H1 (cell line): Measurements from ENCODE around the gene RBM38. TPM values are rescaled to one million over a fixed set of nuclear protein-coding genes. Genes with fewer than 3 reads are reported as not detected.

Source experiments
- CTCF ChIA-PET: fragments of 300-600 bp; sonication (Branson Sonifier 250); formaldehyde crosslinking; loops from one replicate; lab custom pipeline; 2021; ENCODE audit not compliant: partially characterized antibody; lab: Charles Lee
- POLR2A ChIA-PET: fragments of 300-600 bp; sonication (Branson Sonifier 250); formaldehyde crosslinking; loops from one replicate; lab custom pipeline; 2021; ENCODE audit warnings: inconsistent platforms; ENCODE audit not compliant: partially characterized antibody; lab: Charles Lee
- DNase-seq, 2 experiments: peaks; one replicate each; pipeline versions ENCODE4 v3.0.0 to v3.0.0-alpha.2; 2010 to 2022; ENCODE audit warnings: low spot score in 2 of 2, low read depth in 1 of 2, mixed read lengths in 1 of 2
- FAIRE-seq: peaks from 2 replicates; lab custom pipeline; 2011; peaks lifted over from hg19 to GRCh38; lab: Jason Lieb, UNC
- H2AFZ ChIP-seq: 2 replicates; pipeline ENCODE4 v1.8.1; 2012; ENCODE audit warnings: low read length, inconsistent platforms
- H2AK5ac ChIP-seq: 2 replicates; pipeline ENCODE4 v1.6.1; 2013; ENCODE audit warnings: low read depth, low read length
- H2BK120ac ChIP-seq: replicated peaks from 2 replicates; pipeline ENCODE3; 2013; ENCODE audit warnings: low read depth, low read length, inconsistent platforms
- H2BK12ac ChIP-seq: 2 replicates; pipeline ENCODE4 v1.6.1; 2013; ENCODE audit warnings: low read depth, low read length
- H2BK15ac ChIP-seq: 2 replicates; pipeline ENCODE4 v1.6.1; 2013; ENCODE audit warnings: low read length
- H2BK20ac ChIP-seq: 2 replicates; pipeline ENCODE4 v1.6.1; 2013; ENCODE audit warnings: low read length
- H2BK5ac ChIP-seq: 2 replicates; pipeline ENCODE4 v1.6.1; 2013; ENCODE audit warnings: low read depth, low read length
- H3K14ac ChIP-seq: 2 replicates; pipeline ENCODE4 v1.6.1; 2013; ENCODE audit warnings: inconsistent platforms; ENCODE audit not compliant: insufficient read length
- H3K18ac ChIP-seq: 2 replicates; pipeline ENCODE4 v1.6.1; 2013; ENCODE audit warnings: low read length; ENCODE audit errors: extremely low read depth
- H3K23ac ChIP-seq: 2 replicates; pipeline ENCODE4 v1.6.1; 2013; ENCODE audit warnings: inconsistent platforms; ENCODE audit not compliant: insufficient read length
- H3K23me2 ChIP-seq: 2 replicates; pipeline ENCODE4 v1.6.1; 2013; ENCODE audit warnings: low read depth, low read length
- H3K27ac ChIP-seq: 2 replicates; pipeline ENCODE4 v1.6.1; 2011; ENCODE audit warnings: low read depth, low read length, inconsistent platforms
- H3K27me3 ChIP-seq, 4 experiments: replicated peaks in 1 of 4; 1 replicate in 1 of 4; 2 replicates in 3 of 4; pipeline versions ENCODE4 v1.6.1 to v1.8.1; 2011 to 2013; ENCODE audit warnings: low read length in 3 of 4, mild to moderate bottlenecking in 3 of 4, inconsistent platforms in 2 of 4, mixed read lengths in 2 of 4, moderate library complexity in 1 of 4; ENCODE audit not compliant: control insufficient read depth in 3 of 4, insufficient read depth in 3 of 4; ENCODE audit errors: extremely low read depth in 1 of 4
- H3K36me3 ChIP-seq, 4 experiments: 2 replicates each; pipeline versions ENCODE4 v1.6.1 to v1.8.1; 2011 to 2013; ENCODE audit warnings: mild to moderate bottlenecking in 4 of 4, low read length in 3 of 4, moderate library complexity in 2 of 4, control low read depth in 1 of 4, inconsistent platforms in 1 of 4; ENCODE audit not compliant: insufficient read depth in 4 of 4, control insufficient read depth in 2 of 4
- H3K4ac ChIP-seq: replicated peaks from 2 replicates; pipeline ENCODE3; 2013; ENCODE audit warnings: low read length, low read depth, mixed read lengths, inconsistent platforms; ENCODE audit not compliant: insufficient read length
- H3K4me1 ChIP-seq, 4 experiments: replicated peaks in 1 of 4; 1 replicate in 1 of 4; 2 replicates in 3 of 4; pipeline versions ENCODE4 v1.6.1 to v1.8.1; 2011 to 2013; ENCODE audit warnings: low read length in 3 of 4, inconsistent platforms in 2 of 4, mixed read lengths in 1 of 4; ENCODE audit not compliant: insufficient read depth in 4 of 4, control insufficient read depth in 3 of 4
- H3K4me2 ChIP-seq, 2 experiments: 2 replicates each; pipeline versions ENCODE4 v1.6.1 to v1.8.1; 2011 to 2013; ENCODE audit warnings: low read depth in 2 of 2, low read length in 2 of 2, control low read depth in 1 of 2, inconsistent platforms in 1 of 2, mild to moderate bottlenecking in 1 of 2; ENCODE audit not compliant: insufficient read depth in 1 of 2
- H3K4me3 ChIP-seq, 4 experiments: fragments of 200-600, 300-600 bp in 1 of 4; sonication (generic), shearing (Covaris generic), sonication (Bioruptor Twin) in 1 of 4; 2 replicates each; pipeline versions ENCODE4 v1.5.1 to v1.8.1; 2011 to 2016; ENCODE audit warnings: low read length in 4 of 4, low read depth in 3 of 4, control low read depth in 2 of 4, inconsistent platforms in 2 of 4, mild to moderate bottlenecking in 2 of 4, mixed read lengths in 1 of 4, moderate library complexity in 1 of 4; ENCODE audit not compliant: insufficient read depth in 2 of 4; ENCODE audit errors: extremely low read depth in 1 of 4
- H3K56ac ChIP-seq: replicated peaks from 2 replicates; pipeline ENCODE3; 2013; ENCODE audit warnings: low read depth, mild to moderate bottlenecking, mixed read lengths, low read length, inconsistent platforms; ENCODE audit not compliant: insufficient read length
- H3K79me1 ChIP-seq: 2 replicates; pipeline ENCODE4 v1.6.1; 2013; ENCODE audit warnings: low read depth, low read length, control low read depth
- H3K79me2 ChIP-seq, 2 experiments: 2 replicates each; pipeline versions ENCODE4 v1.6.1 to v1.8.1; 2012 to 2013; ENCODE audit warnings: low read length in 2 of 2, mild to moderate bottlenecking in 2 of 2, inconsistent platforms in 1 of 2; ENCODE audit not compliant: insufficient read depth in 2 of 2, control insufficient read depth in 1 of 2
- H3K9ac ChIP-seq, 4 experiments: replicated peaks in 1 of 4; 1 replicate in 1 of 4; 2 replicates in 3 of 4; pipeline versions ENCODE4 v1.6.1 to v1.8.1; 2011 to 2013; ENCODE audit warnings: low read depth in 3 of 4, low read length in 3 of 4, control low read depth in 2 of 4, mild to moderate bottlenecking in 2 of 4, moderate library complexity in 2 of 4, inconsistent platforms in 1 of 4; ENCODE audit errors: extremely low read depth in 1 of 4
- H3K9me3 ChIP-seq, 2 experiments: 2 replicates each; pipeline versions ENCODE4 v1.6.1 to v1.8.1; 2012 to 2013; ENCODE audit warnings: mild to moderate bottlenecking in 2 of 2, moderate library complexity in 2 of 2, control low read depth in 1 of 2, inconsistent platforms in 1 of 2, low read depth in 1 of 2, low read length in 1 of 2, mixed read lengths in 1 of 2; ENCODE audit not compliant: insufficient read depth in 2 of 2
- H4K20me1 ChIP-seq, 2 experiments: replicated peaks in 1 of 2; 2 replicates each; pipeline versions ENCODE3 to v1.8.1; 2011 to 2013; ENCODE audit warnings: inconsistent platforms in 2 of 2, low read length in 2 of 2, mild to moderate bottlenecking in 1 of 2; ENCODE audit not compliant: insufficient read depth in 2 of 2, control insufficient read depth in 1 of 2
- H4K5ac ChIP-seq: 2 replicates; pipeline ENCODE4 v1.6.1; 2013; ENCODE audit warnings: low read length, low read depth, mixed read lengths, inconsistent platforms; ENCODE audit not compliant: insufficient read length
- H4K8ac ChIP-seq: 2 replicates; pipeline ENCODE4 v1.8.0; 2013; ENCODE audit warnings: mild to moderate bottlenecking, moderate library complexity, low read length, inconsistent platforms; ENCODE audit not compliant: insufficient read depth; ENCODE audit errors: extremely low read depth
- H4K91ac ChIP-seq: replicated peaks from 2 replicates; pipeline ENCODE3; 2013; ENCODE audit warnings: low read length, mixed read lengths, inconsistent platforms; ENCODE audit not compliant: insufficient read length
- CBX8 ChIP-seq: fragments of 300-800, 300-1000 bp; sonication (generic); IDR thresholded peaks from 2 replicates; pipeline ENCODE4 v1.7.1; 2016; ENCODE audit warnings: low read depth, low read length, borderline replicate concordance
- GTF2F1 ChIP-seq: IDR thresholded peaks from 2 replicates; pipeline ENCODE4 v1.6.1; 2012; ENCODE audit warnings: low read depth, low read length, improper control_type of control experiment, borderline replicate concordance
- KDM4A ChIP-seq: IDR thresholded peaks from one replicate; pipeline ENCODE4 v1.7.1; 2012; ENCODE audit warnings: low read depth, mild to moderate bottlenecking, moderate library complexity, low read length, inconsistent platforms; ENCODE audit not compliant: severe bottlenecking
- POLR2A ChIP-seq, 2 experiments: IDR thresholded peaks; 1 replicate in 1 of 2; 2 replicates in 1 of 2; pipeline ENCODE4 v1.6.1; 2011; ENCODE audit warnings: low read depth in 2 of 2, low read length in 2 of 2, mild to moderate bottlenecking in 2 of 2; ENCODE audit errors: control extremely low read depth in 1 of 2
- RXRA ChIP-seq: IDR thresholded peaks from 2 replicates; pipeline ENCODE4 v1.6.1; 2011; ENCODE audit warnings: low read depth, mild to moderate bottlenecking, low read length, moderate library complexity; ENCODE audit not compliant: insufficient read depth
- TEAD4 ChIP-seq: IDR thresholded peaks from 2 replicates; pipeline ENCODE4 v1.6.1; 2012; ENCODE audit warnings: low read depth, low read length, inconsistent platforms, mixed read lengths
- USF2 ChIP-seq: IDR thresholded peaks from 2 replicates; pipeline ENCODE4 v1.6.1; 2011; ENCODE audit warnings: low read length, improper control_type of control experiment
- YY1 ChIP-seq: IDR thresholded peaks from 2 replicates; pipeline ENCODE4 v1.6.1; 2011; ENCODE audit warnings: low read depth, mild to moderate bottlenecking, low read length
- WGBS, 2 experiments: shearing (Covaris generic) in 1 of 2; methylation state at CpG; one replicate each; pipeline versions ENCODE4 v1.1.6 to v1.1.7; 2013 to 2015; ENCODE audit warnings: low lambda C conversion rate in 2 of 2, mixed read lengths in 2 of 2, inconsistent platforms in 1 of 2, low coverage in 1 of 2, missing lambda C conversion rate in 1 of 2; ENCODE audit not compliant: insufficient replicate concordance in 2 of 2, insufficient coverage in 1 of 2, insufficient read length in 1 of 2; ENCODE audit errors: extremely low coverage in 1 of 2, missing lambda C conversion rate in 1 of 2; 5-methylcytosine and 5-hydroxymethylcytosine counted together
- polyA plus RNA-seq, 7 experiments: library from polyadenylated mRNA; depleted of rRNA in 3 of 7; stranded (reverse) in 5 of 7; unstranded in 2 of 7; fragments of >200 nt in 5 of 7; fragments of 200-250 nt in 2 of 7; gene quantifications; 1 replicate in 5 of 7; 2 replicates in 1 of 7; 4 replicates in 1 of 7; pipeline versions ENCODE4 v1.2.1 to v1.2.3, GENCODE V29; 2011 to 2013; ENCODE audit warnings: missing spikeins in 2 of 7, mixed read lengths in 2 of 7
- total RNA-seq: library from RNA; stranded (reverse); fragmentation: NEBNext Ultra II Directional; extraction: Animal tissue kit (Norgen Biotek cat#: 25700); gene quantifications from 2 replicates; pipeline ENCODE4 v1.2.1, GENCODE V29; 2021

RBM38 gene
- total and polyA plus RNA-seq, 2 of the 8 experiments (the other 6 are each of a cell fraction or from before 2014, with no cell fraction given) = 57.7 to 109 TPM

- Histone ChIP-seq H3K9me3 (no peaks in the 10 kb centered on the region), H4K91ac (no peak overlapping the region), H4K20me1 (peaks cover 2 to 16% of the 10 kb centered on the region in 2 experiments), H3K79me2 (no peaks in the 10 kb centered on the region), H2BK12ac (no peak overlapping the region), H3K9ac (no peak overlapping the region), H3K23ac (no peak overlapping the region), H3K4ac (no peak overlapping the region), H3K56ac (no peak overlapping the region), H3K4me3 (no peak overlapping the region), H4K5ac (no peak overlapping the region), H4K8ac (peak overlapping the region; percentile 76), H3K14ac (no peak overlapping the region), H2BK5ac (no peak overlapping the region), H3K18ac (no peak overlapping the region), H2AK5ac (no peak overlapping the region), H3K36me3 (peaks cover 2 to 22% (median 11%) of the 10 kb centered on the region in 4 experiments; a peak in 6 of 8 replicates), H3K27me3 (no peaks in the 10 kb centered on the region), H2AFZ (no peak overlapping the region), H3K23me2 (no peaks in the 10 kb centered on the region), H2BK20ac (no peak overlapping the region), H2BK120ac (no peak overlapping the region), H3K4me2 (no peak overlapping the region), H3K27ac (no peak overlapping the region; the same call in 1 of the 2 replicates), H3K4me1 (no peaks in the 10 kb centered on the region), H2BK15ac (no peak overlapping the region)
- CTCF ChIA-PET = interaction anchor here (1.0 to 3.0 kb wide), 6 partner anchors 10 to 87 kb away, joined by 3 to 18 read pairs (median 4); no protein-coding TSS in a partner anchor
- FAIRE-seq = no peak
- WGBS, 2 experiments = 87% methylated on average over 26 of the region's 31 CpGs; no CpG with 5 or more reads in 1 of the 2 experiments
- POLR2A ChIA-PET = interaction anchor here (1.0 to 2.2 kb wide), 6 partner anchors 11 to 58 kb away, joined by 3 to 6 read pairs (median 3); partner anchors contain the start of gene RBM38
- no peak for DNase-seq
- TF ChIP-seq TEAD4 = no peak
- TF ChIP-seq YY1 = no peak
- no peak for TF ChIP-seq CBX8
- TF ChIP-seq GTF2F1 = no peak
- TF ChIP-seq USF2 = no peak
- no peak for TF ChIP-seq KDM4A
- TF ChIP-seq RXRA = no peak
- TF ChIP-seq POLR2A (IDR thresholded peaks at IDR 0.05; ENCODE audit: control extremely low read depth in 1 of 2, low read depth in 2 of 2, low read length in 2 of 2) = no peak
- TF ChIP-seq, all 59 proteins: peak for 0
- H3K79me1 ChIP-seq = no peaks in the 10 kb centered on the region
Observed at GRCh38 chr20:57411406-57412283, 20.4 kb downstream of the RBM38 start.
